ENCODE results near the gene ZNF425.
"Not testable (repeated sequence)": the region's sequence is repeated elsewhere in the genome, so short reads cannot be mapped to it uniquely, and the experiment has no call there.

ZNF425 gene

DNA sequence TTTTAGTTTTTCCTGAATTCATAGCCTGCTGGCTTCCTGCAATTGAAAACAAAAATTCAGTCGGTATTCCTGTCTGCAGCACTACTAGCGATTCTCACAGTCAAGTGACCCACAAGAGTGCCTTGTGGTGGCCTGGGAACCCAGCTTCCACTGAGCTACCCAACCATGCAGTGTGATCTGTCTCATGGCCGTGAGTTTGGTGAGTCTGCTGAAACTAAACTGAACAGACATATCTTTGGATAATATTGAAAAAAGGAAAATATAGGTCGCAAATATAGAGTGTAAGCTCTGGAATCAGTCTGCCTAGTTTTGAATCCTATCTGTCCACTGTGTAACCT, 53.7 kb downstream of the ZNF425 start:
- no peak for DNase-seq

- no peak for DNase-seq
Observed at GRCh38 chr7:149071641-149072437, 54.3 kb downstream of the ZNF425 start.

- DNase-seq, result no peak
Observed at GRCh38 chr7:149071182-149071635, 54.9 kb downstream of the ZNF425 start.

DNA sequence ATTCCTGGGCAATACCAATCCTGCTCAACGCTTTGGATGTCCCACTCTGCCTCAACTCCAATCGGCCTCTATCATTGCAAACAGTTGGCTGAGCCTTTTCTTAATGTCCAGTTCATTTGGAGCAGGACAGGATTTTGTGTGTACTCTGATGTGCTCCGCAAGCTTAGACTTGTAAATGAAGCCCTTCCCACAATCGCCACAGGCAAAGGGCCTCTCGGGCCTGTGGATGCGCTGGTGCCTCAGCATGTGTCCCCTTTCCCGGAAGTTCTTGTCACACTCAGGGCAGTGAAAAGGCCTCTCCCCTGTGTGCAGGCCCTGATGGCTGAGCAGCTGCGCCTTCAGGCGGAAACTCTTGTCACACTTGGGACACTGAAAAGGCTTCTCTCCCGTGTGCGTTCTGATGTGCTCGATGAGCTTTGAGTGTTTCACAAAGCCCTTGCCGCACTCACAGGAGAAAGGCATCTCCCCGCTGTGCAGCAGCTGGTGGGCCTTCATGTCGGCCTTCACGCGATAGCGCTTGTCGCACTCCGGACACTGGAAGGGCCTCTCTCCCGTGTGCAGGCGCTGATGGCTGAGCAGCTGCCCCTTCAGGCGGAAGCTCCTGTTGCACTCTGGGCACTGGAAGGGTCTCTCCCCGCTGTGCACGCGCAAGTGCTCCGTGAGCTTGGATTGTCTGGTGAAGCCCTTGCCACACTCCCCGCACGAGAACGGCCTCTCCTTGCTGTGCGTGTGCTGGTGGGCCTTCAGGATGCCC, 55.6 kb downstream of the ZNF425 start:
- DNase-seq, result no peak

GRCh38 chr7:149067869-149068268, 58.3 kb downstream of the ZNF425 start:
- no peak for DNase-seq

DNA sequence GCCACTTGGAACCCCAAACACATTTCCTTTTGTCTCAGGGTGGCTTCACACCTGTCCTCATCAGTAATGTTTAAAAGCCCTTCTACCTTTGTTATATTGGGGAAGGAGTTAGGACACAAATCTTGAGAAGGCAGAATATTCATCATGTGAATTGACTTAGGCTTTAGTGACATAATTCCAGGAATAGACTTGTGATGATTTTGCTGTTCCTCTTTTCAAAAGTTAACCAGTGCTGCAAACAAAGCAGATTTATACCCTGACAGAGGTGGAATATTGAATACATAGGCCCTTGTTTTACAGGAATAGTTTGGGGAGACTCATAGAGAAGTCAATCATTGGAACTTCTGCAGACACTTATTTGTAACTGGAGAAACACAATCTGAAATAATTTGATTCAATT, 62.6 kb downstream of the ZNF425 start:
- DNase-seq, result no peak

DNA sequence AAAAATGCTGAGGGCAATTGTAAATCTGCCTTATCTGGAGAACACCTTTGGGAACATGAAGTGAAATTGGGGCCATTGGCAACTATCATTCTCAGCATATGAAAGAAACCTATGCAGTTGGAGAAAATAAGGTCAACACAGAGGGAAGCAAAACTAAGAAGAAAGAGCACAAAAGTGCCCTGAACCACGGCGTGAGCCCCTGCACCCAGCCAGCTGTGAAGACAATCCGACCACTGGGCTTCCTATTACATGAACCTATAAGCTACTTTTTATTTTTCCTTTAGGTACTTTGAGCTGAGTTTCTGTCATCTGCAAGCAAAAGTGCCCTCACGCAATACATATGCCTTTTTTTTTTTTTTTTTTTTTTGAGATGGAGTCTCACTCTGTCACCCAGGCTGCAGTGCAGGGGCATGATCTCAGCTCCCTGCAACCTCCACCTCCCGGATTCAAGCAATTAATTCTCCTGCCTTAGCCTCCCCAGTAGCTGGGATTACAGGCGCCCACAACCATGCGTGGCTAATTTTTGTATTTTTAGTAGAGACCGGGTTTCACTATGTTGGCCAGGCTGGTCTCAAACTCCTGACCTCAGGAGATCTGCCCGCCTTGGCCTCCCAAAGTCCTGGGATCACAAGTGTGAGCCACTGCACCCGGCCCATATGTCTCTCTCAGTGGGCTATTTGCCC, 63.8 kb downstream of the ZNF425 start:
- not testable (repeated sequence) for DNase-seq

DNA sequence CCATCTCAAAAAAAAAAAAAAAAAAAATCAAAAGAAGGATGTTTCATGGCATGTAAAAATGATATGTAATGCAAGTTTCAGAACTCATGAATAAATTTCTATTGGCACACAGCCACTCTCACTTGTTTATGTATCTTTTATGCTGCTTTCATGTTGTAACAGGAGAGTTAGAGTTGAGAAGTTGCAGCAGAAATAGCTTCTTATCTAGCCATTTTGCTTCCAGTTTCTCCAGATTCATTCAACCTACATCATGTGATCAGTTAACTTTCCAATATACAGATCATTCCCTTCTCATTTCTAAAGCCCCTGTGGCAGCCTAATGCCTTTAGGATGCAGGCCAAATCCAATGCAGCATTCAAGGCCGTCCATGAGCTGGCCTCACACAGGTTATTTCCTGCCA, 66.0 kb downstream of the ZNF425 start:
- no peak for DNase-seq

- DNase-seq, result no peak
Observed at GRCh38 chr7:149053885-149054284, 72.2 kb downstream of the ZNF425 start.

GRCh38 chr7:149053384-149053783, 72.7 kb downstream of the ZNF425 start:
- no peak for DNase-seq

Measured in right kidney (tissue), 1 donor.